RWPE1 (cell line): Measurements from ENCODE around the gene SMIM35.

ENCODE experiments used
- CTCF ChIA-PET: fragments of 350-600 bp; sonication (Branson Sonifier 250); formaldehyde crosslinking; extraction: SDS; loops from one replicate; lab custom pipeline; 2021; lab: Yijun Ruan, JAX
- POLR2A ChIA-PET: fragments of 400-600 bp; formaldehyde crosslinking; extraction: SDS; loops from one replicate; lab custom pipeline; 2020; ENCODE audit warnings: antibody characterized with exemption; ENCODE audit not compliant: low non-redundant PET; lab: Yijun Ruan, JAX
- DNase-seq: peaks from one replicate; pipeline ENCODE4 v3.0.0; 2012; ENCODE audit warnings: low spot score
- H3K27ac ChIP-seq: fragments of 450-650 bp; 2 replicates; pipeline ENCODE4 v1.5.1; 2017
- TF ChIP-seq, protein P1 (sequence below): fragments of 450-650 bp; conservative IDR thresholded peaks from 2 replicates; pipeline ENCODE4 v1.5.1; 2017; ENCODE audit warnings: low read depth, mild to moderate bottlenecking

The SMIM35 gene

DNA sequence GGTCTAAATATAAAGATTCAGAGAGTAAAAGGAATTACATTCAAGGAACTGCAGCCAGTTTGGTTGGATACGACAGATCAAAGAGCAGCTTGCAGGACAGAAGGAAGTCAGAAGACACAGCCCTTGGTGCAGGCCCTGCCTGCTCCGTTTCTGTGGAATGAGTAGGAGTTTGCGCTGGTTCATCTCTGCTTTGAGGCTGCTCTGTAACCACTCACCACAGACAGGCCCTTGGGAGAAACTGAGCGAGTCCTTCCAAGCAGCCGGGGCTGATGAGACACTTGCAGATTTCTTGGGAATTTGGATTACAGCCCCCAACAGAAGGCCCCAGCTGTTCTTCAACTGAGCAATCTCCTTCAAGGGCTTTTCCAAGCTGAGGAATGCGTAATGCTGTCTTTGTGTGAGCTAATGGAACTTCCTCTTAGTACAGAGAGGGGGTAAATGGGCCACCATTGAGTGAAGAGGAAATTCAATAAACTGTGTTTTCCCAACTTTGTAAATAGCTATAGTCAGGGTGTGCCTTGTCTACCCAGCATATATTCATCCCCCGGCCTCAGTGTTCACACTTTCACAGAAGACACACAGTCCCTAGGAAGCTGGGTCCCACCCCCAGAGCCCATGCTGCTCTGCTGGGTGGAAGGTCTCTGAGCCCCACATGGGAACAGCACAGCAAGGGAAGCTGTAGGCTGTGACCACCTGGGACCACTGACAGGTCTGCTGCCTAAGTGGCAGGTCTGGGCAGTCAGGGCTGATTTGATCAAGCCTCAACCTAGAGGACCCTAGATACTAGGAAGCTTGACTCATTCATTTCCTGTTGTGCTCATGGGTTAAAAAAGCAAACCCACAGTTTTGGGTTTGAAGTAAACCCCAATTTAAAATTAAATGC is 84.0 kb downstream of the SMIM35 start:
- ChIA-PET POLR2A (no interaction called here), CTCF (no interaction called here)
- TF ChIP-seq, protein P1, sequence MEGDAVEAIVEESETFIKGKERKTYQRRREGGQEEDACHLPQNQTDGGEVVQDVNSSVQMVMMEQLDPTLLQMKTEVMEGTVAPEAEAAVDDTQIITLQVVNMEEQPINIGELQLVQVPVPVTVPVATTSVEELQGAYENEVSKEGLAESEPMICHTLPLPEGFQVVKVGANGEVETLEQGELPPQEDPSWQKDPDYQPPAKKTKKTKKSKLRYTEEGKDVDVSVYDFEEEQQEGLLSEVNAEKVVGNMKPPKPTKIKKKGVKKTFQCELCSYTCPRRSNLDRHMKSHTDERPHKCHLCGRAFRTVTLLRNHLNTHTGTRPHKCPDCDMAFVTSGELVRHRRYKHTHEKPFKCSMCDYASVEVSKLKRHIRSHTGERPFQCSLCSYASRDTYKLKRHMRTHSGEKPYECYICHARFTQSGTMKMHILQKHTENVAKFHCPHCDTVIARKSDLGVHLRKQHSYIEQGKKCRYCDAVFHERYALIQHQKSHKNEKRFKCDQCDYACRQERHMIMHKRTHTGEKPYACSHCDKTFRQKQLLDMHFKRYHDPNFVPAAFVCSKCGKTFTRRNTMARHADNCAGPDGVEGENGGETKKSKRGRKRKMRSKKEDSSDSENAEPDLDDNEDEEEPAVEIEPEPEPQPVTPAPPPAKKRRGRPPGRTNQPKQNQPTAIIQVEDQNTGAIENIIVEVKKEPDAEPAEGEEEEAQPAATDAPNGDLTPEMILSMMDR, result no peak
- DNase-seq, result no peak
- H3K27ac ChIP-seq, result no peak overlapping the region

DNA sequence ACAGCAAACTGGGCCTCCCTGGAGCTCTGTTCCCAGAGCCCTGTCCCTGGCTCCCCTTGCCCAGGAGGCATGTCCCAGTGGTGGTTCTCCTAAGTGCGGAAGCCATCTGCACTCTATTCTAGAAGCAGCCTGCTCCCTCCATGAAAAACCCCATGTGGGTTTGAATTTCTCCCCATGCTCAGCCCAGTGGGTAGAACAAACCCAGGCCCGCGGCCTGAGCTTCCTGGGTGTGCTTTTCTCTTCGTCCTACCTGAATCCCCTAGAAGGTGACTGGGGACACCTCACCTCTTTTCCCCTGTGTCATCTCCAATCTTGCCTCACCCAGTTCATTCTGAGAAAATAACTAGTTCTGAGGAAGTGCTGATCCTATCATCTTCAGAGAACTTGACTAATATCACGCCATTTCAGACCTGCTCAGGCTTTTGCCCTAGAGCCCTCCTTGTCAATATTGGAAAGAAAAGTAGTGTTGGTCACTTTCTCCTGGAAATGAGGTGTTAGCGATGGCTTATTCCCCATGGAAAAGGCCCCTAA is 84.7 kb downstream of the SMIM35 start:
- ChIA-PET CTCF (no interaction called here), POLR2A (no interaction called here)
- TF ChIP-seq, protein P1, result no peak
- no peak overlapping the region for H3K27ac ChIP-seq
- DNase-seq, result no peak

DNA sequence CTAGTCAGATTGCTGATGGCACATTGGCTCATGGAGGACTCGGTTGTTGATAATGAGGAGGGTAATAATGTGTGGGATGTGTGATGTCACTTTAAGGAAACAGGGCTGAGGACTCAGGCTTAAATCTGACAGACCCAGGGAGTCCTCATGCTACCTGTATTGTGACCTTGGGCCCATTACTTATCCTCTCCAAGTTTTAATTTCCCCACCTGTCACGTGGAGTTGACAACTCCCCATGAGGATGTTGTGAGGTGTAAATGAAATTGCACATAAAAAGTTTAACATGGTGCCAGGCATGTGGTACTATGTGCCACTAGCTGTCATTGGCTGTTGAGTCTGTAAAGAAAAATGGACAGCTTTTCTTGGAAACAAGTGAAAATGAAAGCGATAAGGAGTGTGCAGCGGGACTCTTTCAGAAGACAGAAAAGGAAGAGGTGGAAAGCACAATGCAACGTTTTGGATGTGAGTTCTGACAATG is 85.2 kb downstream of the SMIM35 start:
- ChIA-PET POLR2A (no interaction called here), CTCF (no interaction called here)
- TF ChIP-seq, protein P1, result no peak
- no peak for DNase-seq
- no peak overlapping the region for H3K27ac ChIP-seq

DNA sequence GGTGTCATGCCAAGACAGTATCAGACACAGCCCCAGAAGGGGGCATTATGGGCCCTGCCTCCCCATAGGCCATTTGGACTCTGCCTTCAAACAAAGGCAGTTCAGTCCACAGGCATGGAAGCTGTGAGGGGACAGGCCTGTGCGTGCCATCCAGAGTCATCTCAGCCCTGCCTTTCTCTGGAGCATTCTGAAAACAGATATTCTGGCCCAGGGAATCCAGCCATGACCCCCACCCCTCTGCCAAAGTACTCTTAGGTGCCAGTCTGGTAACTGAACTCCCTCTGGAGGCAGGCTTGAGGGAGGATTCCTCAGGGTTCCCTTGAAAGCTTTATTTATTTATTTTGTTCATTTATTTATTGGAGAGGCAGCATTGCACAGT is 85.9 kb downstream of the SMIM35 start:
- TF ChIP-seq, protein P1, result no peak
- CTCF ChIA-PET, result interaction anchor here (0.8 kb wide), 1 partner anchor 53 kb away, joined by 3 read pairs; no protein-coding TSS in a partner anchor

DNA sequence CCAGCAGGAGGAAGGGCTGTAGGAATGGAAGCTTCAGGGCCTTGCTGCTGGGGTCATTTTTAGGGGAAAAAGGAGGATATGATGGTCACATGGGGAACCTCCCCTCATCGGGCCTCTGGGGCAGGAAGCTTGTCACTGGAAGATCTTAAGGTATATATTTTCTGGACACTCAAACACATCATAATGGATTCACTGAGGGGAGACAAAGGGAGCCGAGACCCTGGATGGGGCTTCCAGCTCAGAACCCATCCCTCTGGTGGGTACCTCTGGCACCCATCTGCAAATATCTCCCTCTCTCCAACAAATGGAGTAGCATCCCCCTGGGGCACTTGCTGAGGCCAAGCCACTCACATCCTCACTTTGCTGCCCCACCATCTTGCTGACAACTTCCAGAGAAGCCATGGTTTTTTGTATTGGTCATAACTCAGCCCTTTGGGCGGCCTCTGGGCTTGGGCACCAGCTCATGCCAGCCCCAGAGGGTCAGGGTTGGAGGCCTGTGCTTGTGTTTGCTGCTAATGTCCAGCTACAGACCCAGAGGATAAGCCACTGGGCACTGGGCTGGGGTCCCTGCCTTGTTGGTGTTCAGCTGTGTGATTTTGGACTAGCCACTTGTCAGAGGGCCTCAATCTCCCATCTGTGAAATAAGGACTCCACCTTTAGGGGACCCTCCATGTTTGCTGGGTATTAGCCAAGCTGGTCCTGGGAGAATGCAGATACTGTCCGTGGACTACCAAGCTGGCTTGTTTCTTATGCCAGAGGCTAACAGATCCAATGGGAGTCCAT is 86.5 kb downstream of the SMIM35 start:
- ChIA-PET CTCF (interaction anchor here (0.8 to 1.0 kb wide), 2 partner anchors 53 kb away, joined by 3 to 5 read pairs; no protein-coding TSS in a partner anchor), POLR2A (interaction anchor here (0.5 kb wide), 1 partner anchor 215 kb away, joined by 3 read pairs; no protein-coding TSS in a partner anchor)
- no peak overlapping the region for H3K27ac ChIP-seq
- TF ChIP-seq, protein P1, result no peak
- no peak for DNase-seq

More for the DNA sequence above, 85.9 kb downstream of the SMIM35 start:
- DNase-seq, result no peak
- H3K27ac ChIP-seq, result no peak overlapping the region
- POLR2A ChIA-PET, result no interaction called here
